Activated naive CD4-positive, alpha-beta T cell treated with anti-CD3 and anti-CD28 coated beads, Interleukin-2, amount 10 ng/mL, durations not matched to agents 7 days and 5 days (primary cell): ENCODE measurements around the gene MBNL2.

Experiments used
- CTCF ChIA-PET: fragments of 350-600 bp; sonication (Branson Sonifier 250); formaldehyde crosslinking; loops from one replicate; lab custom pipeline; 2021; ENCODE audit warnings: antibody characterized with exemption; lab: Charles Lee
- DNase-seq: peaks from one replicate; pipeline ENCODE4 v3.0.0-alpha.2; 2020
- H3K27ac Mint-ChIP-seq: one replicate; pipeline ENCODE4 v1.8.0; 2021; ENCODE audit warnings: mild to moderate bottlenecking, moderate library complexity, mixed read lengths
- H3K27me3 Mint-ChIP-seq: one replicate; pipeline ENCODE4 v1.8.0; 2021; ENCODE audit warnings: mild to moderate bottlenecking, mixed read lengths
- H3K36me3 Mint-ChIP-seq: one replicate; pipeline ENCODE4 v1.8.0; 2021; ENCODE audit warnings: mixed read lengths
- H3K4me1 Mint-ChIP-seq: one replicate; pipeline ENCODE4 v1.8.0; 2021; ENCODE audit warnings: mixed read lengths
- H3K4me3 Mint-ChIP-seq: one replicate; pipeline ENCODE4 v1.8.0; 2021; ENCODE audit warnings: mild to moderate bottlenecking, moderate library complexity, mixed read lengths
- H3K9me3 Mint-ChIP-seq: one replicate; pipeline ENCODE4 v1.8.0; 2021; ENCODE audit warnings: mixed read lengths

MBNL2 gene

DNA sequence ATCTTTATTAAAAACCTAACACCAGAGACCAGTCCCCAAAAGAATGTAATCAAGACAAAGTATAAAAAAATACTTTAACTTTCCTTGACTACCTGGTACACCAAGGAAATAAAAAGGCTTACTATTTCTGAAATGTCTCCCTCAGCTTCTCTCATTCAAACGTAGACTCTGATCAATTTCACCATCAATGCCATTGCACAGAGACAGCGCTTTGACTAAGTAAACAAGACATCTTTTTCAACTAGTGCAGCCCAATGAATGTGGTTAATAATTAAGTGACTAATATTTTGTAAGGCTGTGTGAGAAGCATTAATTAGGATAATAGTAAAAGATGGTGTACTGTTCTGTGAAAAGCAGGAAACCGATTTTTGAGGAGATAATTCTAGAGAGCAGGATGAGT is 204.6 kb downstream of the MBNL2 start:
- no peak overlapping the region for H3K4me3 Mint-ChIP-seq
- H3K9me3 Mint-ChIP-seq: no peaks in the 10 kb centered on the region
- H3K36me3 Mint-ChIP-seq: no peaks in the 10 kb centered on the region
- CTCF ChIA-PET: no interaction called here
- H3K4me1 Mint-ChIP-seq: peaks cover 9% of the 10 kb centered on the region
- peaks cover 8% of the 10 kb centered on the region for H3K27me3 Mint-ChIP-seq
- no peak for DNase-seq
- no peak overlapping the region for H3K27ac Mint-ChIP-seq

DNA sequence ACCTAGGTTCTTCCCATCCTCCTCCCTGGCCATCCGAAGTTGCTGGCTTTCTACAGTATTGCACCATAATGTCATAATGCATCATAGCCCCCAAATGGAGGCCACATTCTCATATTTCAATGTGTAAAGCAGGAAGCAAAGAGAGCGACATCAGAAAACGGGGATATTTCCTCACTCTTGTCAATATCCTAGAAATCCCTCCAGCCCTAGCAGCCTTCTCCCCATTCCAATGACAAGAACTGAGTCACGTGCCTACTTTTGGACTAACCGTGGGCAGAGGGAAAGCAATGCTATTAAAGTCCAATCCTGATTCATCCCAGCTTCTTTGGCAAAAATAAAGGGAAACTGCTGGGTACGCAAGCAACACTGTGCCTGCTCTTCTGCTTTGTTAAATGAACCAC is 207.5 kb downstream of the MBNL2 start:
- H3K36me3 Mint-ChIP-seq: peaks cover 2% of the 10 kb centered on the region
- H3K4me1 Mint-ChIP-seq: peaks cover 21% of the 10 kb centered on the region
- DNase-seq: no peak
- H3K27ac Mint-ChIP-seq: no peak overlapping the region
- CTCF ChIA-PET: no interaction called here
- no peaks in the 10 kb centered on the region for H3K9me3 Mint-ChIP-seq
- no peak overlapping the region for H3K4me3 Mint-ChIP-seq
- peaks cover 4% of the 10 kb centered on the region for H3K27me3 Mint-ChIP-seq

DNA sequence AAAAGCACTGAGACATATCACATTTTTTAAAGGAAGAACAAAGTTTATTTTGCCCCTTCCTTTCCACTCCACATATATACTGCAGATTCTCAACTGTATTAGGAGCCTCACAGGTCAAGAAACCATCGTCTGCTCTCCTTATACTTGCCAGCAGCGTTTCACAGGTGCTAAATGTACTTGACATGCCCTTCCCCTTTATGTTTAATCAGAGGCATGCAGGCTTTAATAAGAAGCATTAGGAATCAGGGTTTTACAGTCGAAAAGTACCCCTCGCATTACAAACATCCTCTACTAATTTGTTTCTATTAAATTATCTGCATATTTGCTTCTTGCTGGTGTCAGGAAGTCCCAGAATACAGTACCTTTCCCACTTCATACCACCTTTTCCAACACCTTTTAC is 208.2 kb downstream of the MBNL2 start:
- Mint-ChIP-seq H3K27ac (no peak overlapping the region), H3K9me3 (no peaks in the 10 kb centered on the region), H3K4me3 (no peak overlapping the region), H3K4me1 (peaks cover 25% of the 10 kb centered on the region), H3K36me3 (peaks cover 2% of the 10 kb centered on the region), H3K27me3 (peaks cover 4% of the 10 kb centered on the region)
- CTCF ChIA-PET: no interaction called here
- DNase-seq: no peak

DNA sequence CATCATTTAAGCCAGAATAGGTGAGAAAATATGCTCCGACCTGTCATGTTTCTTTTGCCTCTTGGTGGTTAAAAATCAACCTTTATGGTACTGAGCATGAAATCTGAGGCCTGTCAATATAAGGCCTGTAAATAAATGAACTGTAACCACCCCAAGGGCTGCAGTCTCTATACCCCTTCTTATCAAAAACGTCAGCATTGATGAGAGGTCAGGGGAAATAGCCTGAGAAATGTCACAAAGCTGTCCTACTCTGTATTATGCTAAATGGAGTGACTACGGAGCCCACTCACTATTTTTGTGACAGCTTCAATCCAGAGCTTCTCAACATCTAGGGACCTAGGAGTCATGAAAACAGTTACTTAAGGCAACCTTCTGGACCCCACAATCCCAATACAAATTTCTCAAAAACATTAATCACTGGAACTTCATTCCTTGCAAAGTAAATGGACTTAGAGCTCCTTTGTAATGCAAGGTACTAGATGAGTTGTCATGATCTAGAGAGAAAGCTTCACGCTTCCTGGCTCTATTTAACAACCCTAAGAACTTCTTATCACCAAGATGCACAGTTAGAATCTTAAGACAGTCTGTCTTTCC is 209.1 kb downstream of the MBNL2 start:
- DNase-seq: no peak
- CTCF ChIA-PET: interaction anchor here (0.8 to 1.0 kb wide), 2 partner anchors 9 to 32 kb away, joined by 3 read pairs; no protein-coding TSS in a partner anchor
- no peak overlapping the region for H3K27ac Mint-ChIP-seq
- peaks cover 7% of the 10 kb centered on the region for H3K36me3 Mint-ChIP-seq
- peak overlapping the region; percentile 98 for H3K4me3 Mint-ChIP-seq
- peaks cover 4% of the 10 kb centered on the region for H3K27me3 Mint-ChIP-seq
- peaks cover 33% of the 10 kb centered on the region for H3K4me1 Mint-ChIP-seq
- H3K9me3 Mint-ChIP-seq: no peaks in the 10 kb centered on the region

DNA sequence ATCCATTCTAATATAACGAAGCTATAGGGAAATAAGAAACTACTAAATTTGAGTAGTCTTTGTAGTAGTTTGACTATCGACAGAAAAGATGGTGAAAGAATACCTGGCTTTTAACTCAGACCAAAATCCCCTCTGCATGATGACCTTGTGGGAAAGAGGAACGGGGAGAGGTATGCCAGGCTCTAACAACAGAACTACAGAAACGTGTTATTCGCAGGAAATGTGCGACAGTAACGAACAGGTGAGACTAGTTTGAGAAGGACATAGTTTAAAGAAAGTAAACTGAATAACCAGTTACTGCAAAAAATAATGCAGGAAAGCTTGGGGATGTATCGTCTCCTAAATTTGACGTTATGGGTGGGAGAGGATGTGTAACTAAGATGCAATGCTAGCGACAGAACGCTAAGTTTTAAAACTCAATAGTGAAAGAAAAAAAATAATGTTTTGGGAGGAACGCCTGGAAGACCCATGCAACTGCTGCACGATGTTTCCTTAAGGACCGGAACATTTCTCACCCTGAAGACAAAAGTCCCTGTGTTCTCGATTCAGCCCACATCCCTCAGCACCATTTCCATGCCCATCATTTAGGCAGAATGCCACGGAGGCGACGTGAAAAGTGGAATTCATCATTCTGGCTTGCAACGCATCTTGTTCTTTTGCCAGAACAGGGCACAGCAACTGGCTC is 210.2 kb downstream of the MBNL2 start:
- Mint-ChIP-seq H3K36me3 (peaks cover 11% of the 10 kb centered on the region), H3K4me3 (peak overlapping the region; percentile 98), H3K4me1 (peaks cover 39% of the 10 kb centered on the region), H3K9me3 (no peaks in the 10 kb centered on the region), H3K27ac (peak overlapping the region; percentile 100), H3K27me3 (peaks cover 3% of the 10 kb centered on the region)
- no peak for DNase-seq
- CTCF ChIA-PET: interaction anchor here (0.8 kb wide), 2 partner anchors 30 to 322 kb away, joined by 3 read pairs; no protein-coding TSS in a partner anchor

DNA sequence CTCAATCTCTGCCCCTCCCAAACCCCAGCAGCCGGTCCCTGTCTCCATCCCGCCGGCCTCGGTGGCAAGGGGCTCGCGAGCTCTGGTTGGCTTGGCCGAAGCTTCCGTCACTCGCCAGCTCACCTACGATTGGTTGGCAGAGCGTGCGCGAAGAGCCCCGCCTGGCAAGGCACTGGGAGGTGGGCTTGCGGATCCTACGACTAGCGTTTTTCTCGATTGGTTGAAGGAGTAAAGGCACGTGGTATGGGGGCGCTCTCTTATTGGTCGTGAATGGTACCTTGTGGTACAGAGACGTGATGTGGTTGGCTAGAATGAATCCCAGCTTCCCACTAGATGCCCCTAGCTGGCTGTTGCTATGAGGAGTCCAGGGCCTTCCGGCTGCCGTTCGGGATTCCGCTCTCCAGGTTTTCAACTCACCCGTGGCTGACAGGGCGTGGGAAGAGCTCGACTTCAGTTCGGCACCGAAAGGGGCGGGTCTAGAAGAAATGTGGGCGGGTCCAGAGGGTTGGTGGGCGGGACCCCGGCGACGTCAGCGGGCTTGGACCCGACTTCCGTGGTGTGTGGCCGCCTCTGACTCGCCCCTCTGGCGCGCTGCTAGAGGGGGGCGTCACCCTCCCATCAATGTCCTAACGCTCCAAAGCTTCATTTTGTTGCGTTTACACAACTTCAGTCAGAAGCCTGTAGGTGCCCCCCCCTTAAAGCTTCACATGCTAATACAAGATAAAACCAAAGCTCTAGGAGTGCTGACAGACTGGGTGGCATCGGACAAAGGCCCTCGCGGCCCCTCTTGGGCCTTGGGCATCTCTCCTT is 211.0 kb downstream of the MBNL2 start:
- no peaks in the 10 kb centered on the region for H3K27me3 Mint-ChIP-seq
- H3K9me3 Mint-ChIP-seq: no peaks in the 10 kb centered on the region
- CTCF ChIA-PET: interaction anchor here (0.7 to 0.8 kb wide), 2 partner anchors 15 to 323 kb away, joined by 3 read pairs; no protein-coding TSS in a partner anchor
- H3K4me1 Mint-ChIP-seq: peaks cover 39% of the 10 kb centered on the region
- peaks cover 11% of the 10 kb centered on the region for H3K36me3 Mint-ChIP-seq
- peak; percentile 98 for DNase-seq
- peak overlapping the region; percentile 98 for H3K4me3 Mint-ChIP-seq
- peak overlapping the region; percentile 100 for H3K27ac Mint-ChIP-seq

DNA sequence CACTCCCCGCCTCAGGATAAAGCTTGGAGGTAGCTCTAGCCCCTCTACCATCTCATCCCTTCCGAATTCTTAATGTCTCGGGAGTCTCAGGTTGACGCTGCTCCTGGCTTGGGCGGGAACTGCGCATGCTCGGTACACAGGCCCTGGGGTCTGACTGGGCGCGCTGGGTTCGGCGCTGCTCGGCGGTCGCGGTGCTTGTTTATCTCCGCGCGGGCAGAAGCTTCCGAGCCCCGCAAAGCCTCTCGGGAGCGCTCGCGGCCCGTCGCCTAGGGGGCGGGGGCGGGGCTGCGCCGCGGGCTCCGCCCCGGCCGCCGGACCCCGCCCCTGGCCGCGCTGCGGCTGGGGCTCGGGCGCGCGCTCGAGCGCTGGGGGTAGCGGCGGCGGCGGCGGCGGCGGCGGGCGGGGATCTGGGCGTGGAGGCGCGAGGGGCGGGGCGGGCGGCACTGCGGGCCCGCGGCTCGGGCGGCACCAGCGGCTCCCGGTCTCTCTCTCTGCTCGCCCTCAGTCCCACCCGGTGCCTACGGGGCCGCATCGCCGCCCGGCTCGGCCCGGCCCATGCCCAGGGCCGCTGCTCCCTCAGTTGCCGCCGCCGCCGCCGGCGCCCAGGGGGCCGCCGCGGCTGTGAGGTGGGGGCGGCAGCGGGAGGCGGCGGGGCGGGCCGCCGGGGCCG is 211.7 kb downstream of the MBNL2 start, which contains the start of gene RAP2A:
Gene RAP2A (plus strand): TSS at position 443 of the 670 bp plus-strand sequence. CDS start 302 bp downstream, outside the sequence.
- H3K27ac Mint-ChIP-seq: peak within 1 kb of the TSS; percentile 100
- H3K4me3 Mint-ChIP-seq: peak within 1 kb of the TSS; percentile 98
- CTCF ChIA-PET: interaction anchor here (0.7 kb wide), 1 partner anchor 14 kb away, joined by 3 read pairs; no protein-coding TSS in a partner anchor
- H3K27me3 Mint-ChIP-seq: no peaks in the 10 kb centered on the region
- peaks cover 11% of the 10 kb centered on the region for H3K36me3 Mint-ChIP-seq
- no peaks in the 10 kb centered on the region for H3K9me3 Mint-ChIP-seq
- peaks cover 39% of the 10 kb centered on the region for H3K4me1 Mint-ChIP-seq
- DNase-seq: peak; percentile 92

DNA sequence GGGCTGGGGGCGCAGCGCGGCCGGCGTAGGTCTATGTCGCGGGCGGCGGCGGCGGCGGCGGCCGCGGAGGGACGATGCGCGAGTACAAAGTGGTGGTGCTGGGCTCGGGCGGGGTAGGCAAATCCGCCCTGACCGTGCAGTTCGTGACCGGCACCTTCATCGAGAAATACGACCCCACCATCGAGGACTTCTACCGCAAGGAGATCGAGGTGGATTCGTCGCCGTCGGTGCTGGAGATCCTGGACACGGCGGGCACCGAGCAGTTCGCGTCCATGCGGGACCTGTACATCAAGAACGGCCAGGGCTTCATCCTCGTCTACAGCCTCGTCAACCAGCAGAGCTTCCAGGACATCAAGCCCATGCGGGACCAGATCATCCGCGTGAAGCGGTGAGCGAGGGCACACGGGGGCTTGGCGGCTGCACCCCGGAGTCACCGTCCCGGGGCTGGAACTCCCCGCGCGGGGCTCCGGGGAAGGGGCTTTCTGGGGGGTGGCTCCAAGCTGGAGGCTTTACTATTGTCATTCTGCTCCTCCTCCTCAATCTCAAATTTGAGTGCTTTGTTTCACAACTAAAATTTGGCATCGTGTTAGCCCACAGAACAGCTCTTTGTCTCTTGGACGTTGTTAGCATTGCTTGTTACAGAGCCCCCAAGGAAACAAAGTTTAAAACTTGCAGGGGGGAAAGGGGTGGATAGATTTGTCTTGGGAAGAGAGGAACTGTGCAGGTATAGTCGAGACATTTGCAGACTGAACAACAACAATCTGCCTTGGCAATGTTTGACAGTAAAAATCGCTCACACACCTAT is 212.5 kb downstream of the MBNL2 start:
- peak overlapping the region; percentile 92 for H3K27ac Mint-ChIP-seq
- H3K4me1 Mint-ChIP-seq: peaks cover 39% of the 10 kb centered on the region
- no peaks in the 10 kb centered on the region for H3K9me3 Mint-ChIP-seq
- peak; percentile 60 for DNase-seq
- H3K4me3 Mint-ChIP-seq: peak overlapping the region; percentile 94
- peaks cover 11% of the 10 kb centered on the region for H3K36me3 Mint-ChIP-seq
- CTCF ChIA-PET: interaction anchor here (1.0 to 1.4 kb wide), 2 partner anchors 25 to 65 kb away, joined by 3 to 4 read pairs; no protein-coding TSS in a partner anchor
- no peaks in the 10 kb centered on the region for H3K27me3 Mint-ChIP-seq

DNA sequence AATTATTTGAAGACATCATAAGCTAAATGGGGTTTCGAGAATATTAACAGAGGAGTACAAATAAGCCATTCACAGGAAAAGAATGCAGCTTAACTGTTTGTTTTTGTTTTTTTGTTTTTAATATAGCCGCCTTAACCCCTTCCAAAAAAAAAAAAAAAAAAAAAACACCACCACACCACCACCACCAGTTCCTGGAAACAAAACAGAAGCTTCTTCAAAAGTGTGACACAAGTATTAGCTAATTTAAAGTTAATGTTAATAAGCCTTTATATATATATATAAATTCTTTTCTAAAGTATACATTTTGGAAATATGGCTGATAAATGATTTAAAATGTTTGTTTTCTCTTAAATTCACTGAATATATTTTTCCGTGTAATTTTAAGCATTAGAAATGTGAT is 213.2 kb downstream of the MBNL2 start:
- Mint-ChIP-seq H3K27ac (peak overlapping the region; percentile 92), H3K27me3 (no peaks in the 10 kb centered on the region), H3K36me3 (peaks cover 11% of the 10 kb centered on the region), H3K4me1 (peaks cover 39% of the 10 kb centered on the region), H3K9me3 (no peaks in the 10 kb centered on the region), H3K4me3 (peak overlapping the region; percentile 94)
- CTCF ChIA-PET: interaction anchor here (1.0 to 1.4 kb wide), 2 partner anchors 24 to 66 kb away, joined by 3 to 4 read pairs; no protein-coding TSS in a partner anchor
- DNase-seq: no peak

DNA sequence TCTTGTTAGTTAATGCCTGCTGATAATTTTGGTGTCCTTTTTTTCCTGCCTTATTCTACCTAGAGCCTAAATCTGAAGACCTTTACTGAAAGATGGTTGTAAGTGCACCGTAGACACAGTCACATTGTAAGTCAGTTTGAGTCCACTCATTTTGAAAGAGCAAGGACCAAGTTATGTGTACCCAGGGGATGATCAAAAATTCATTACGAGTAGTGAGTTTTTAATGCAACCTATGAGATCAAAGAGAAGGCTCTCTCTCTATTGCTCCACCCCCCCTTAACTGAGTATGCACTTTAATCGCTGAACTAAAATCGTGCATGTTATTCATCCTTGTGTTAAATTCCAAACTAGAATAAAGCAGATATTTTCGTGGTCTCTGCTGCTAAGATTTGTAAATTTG is 213.7 kb downstream of the MBNL2 start:
- no peaks in the 10 kb centered on the region for H3K9me3 Mint-ChIP-seq
- peak overlapping the region; percentile 73 for H3K4me3 Mint-ChIP-seq
- no peaks in the 10 kb centered on the region for H3K27me3 Mint-ChIP-seq
- no peak overlapping the region for H3K27ac Mint-ChIP-seq
- H3K36me3 Mint-ChIP-seq: peaks cover 11% of the 10 kb centered on the region
- H3K4me1 Mint-ChIP-seq: peaks cover 39% of the 10 kb centered on the region
- no peak for DNase-seq
- CTCF ChIA-PET: interaction anchor here (1.4 kb wide), 1 partner anchor 23 kb away, joined by 4 read pairs; no protein-coding TSS in a partner anchor

DNA sequence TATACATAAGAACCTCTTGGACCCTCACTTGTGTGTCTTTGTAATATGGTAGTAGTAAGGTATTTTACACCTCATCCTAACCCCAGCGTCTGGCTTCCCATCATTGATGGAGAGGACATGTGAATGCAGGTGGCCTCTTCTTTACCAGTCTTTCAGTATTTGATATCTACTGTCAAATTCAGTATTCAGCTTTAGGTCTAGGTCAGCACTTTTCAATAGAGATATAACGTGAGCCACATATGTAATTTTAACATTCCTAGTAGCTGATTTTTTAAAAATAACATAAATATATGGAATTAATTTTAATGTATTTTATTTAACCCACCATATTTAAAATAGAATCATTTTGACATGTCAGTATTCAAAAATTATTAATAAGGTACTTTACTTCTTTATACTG is 214.7 kb downstream of the MBNL2 start:
- H3K27ac Mint-ChIP-seq: no peak overlapping the region
- H3K27me3 Mint-ChIP-seq: no peaks in the 10 kb centered on the region

DNA sequence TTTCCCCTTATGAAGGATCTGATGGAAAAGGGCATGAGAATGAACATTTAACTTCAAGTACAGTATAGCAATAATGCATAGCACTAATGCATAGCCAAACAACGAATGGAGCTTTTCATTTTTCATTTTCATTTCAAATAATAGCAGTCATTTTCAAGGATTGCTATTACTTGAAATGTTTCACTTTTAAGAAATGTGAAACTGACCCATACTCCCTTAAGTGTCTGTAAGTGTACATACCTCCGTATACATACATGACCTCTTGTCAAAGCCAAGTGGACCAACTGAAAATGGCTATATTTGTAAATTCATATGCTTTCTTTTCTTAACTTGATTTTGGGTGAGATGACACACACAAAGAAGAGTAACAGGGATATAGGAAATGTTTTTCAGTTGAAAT is 215.6 kb downstream of the MBNL2 start:
- DNase-seq: no peak
- Mint-ChIP-seq H3K36me3 (peaks cover 15% of the 10 kb centered on the region), H3K4me1 (peaks cover 22% of the 10 kb centered on the region), H3K27me3 (no peaks in the 10 kb centered on the region), H3K4me3 (no peak overlapping the region), H3K9me3 (no peaks in the 10 kb centered on the region), H3K27ac (no peak overlapping the region)
- CTCF ChIA-PET: no interaction called here

More for the DNA sequence above, 214.7 kb downstream of the MBNL2 start:
- Mint-ChIP-seq H3K36me3 (peaks cover 14% of the 10 kb centered on the region), H3K4me3 (no peak overlapping the region), H3K9me3 (no peaks in the 10 kb centered on the region), H3K4me1 (peaks cover 31% of the 10 kb centered on the region)
- DNase-seq: no peak
- CTCF ChIA-PET: no interaction called here
